A673 (cell line): ENCODE results near the gene CDC45. TPM values are rescaled to one million over a fixed set of nuclear protein-coding genes. Genes with fewer than 3 reads are reported as not detected.

Experiments
- Bru-seq: library from RNA; stranded (reverse); fragments of 400-500 nt; gene quantifications from one replicate; lab custom pipeline; 2021; lab: Mats Ljungman, UMichigan
- BruChase-seq, 2 experiments: library from RNA; stranded (reverse); fragments of 400-500 nt; gene quantifications; one replicate each; lab custom pipeline; 2021; lab: Mats Ljungman, UMichigan
- BruUV-seq: library from RNA; stranded (reverse); fragments of 400-500 nt; replicated peaks from 2 replicates; lab custom pipeline; 2021; lab: Mats Ljungman, UMichigan
- CTCF ChIA-PET: fragments of 300-600 bp; sonication (Branson Sonifier 250); formaldehyde crosslinking; loops from one replicate; lab custom pipeline; 2022; ENCODE audit warnings: antibody characterized with exemption; lab: Charles Lee
- POLR2A ChIA-PET: fragments of 300-600 bp; sonication (Branson Sonifier 250); formaldehyde crosslinking; loops from one replicate; lab custom pipeline; 2022; ENCODE audit warnings: antibody characterized with exemption; ENCODE audit not compliant: low non-redundant PET; lab: Charles Lee
- DNase-seq: peaks from one replicate; pipeline ENCODE4 v3.0.0-alpha.2; 2015; ENCODE audit warnings: low spot score
- H3K27ac ChIP-seq: fragments of 200-600 bp; sonication (generic); 2 replicates; pipeline ENCODE4 v1.5.1; 2016; ENCODE audit warnings: mixed run types, low read depth, mild to moderate bottlenecking, mixed read lengths, antibody characterized with exemption, low read length; ENCODE audit not compliant: poor library complexity, severe bottlenecking
- H3K27me3 ChIP-seq: fragments of 200-600 bp; sonication (generic); replicated peaks from 2 replicates; pipeline ENCODE4 v1.6.1; 2017; ENCODE audit warnings: mixed run types, low read depth, mild to moderate bottlenecking, mixed read lengths, antibody characterized with exemption, low read length; ENCODE audit not compliant: insufficient read depth, poor library complexity
- H3K36me3 ChIP-seq: fragments of 200-600 bp; sonication (generic); 2 replicates; pipeline ENCODE4 v1.6.1; 2016; ENCODE audit warnings: mixed run types, mild to moderate bottlenecking, mixed read lengths, antibody characterized with exemption, low read length; ENCODE audit not compliant: insufficient read depth, poor library complexity, severe bottlenecking
- H3K4me1 ChIP-seq: fragments of 200-600 bp; sonication (generic); 2 replicates; pipeline ENCODE4 v1.6.1; 2017; ENCODE audit warnings: mixed run types, mild to moderate bottlenecking, mixed read lengths, antibody characterized with exemption, low read length; ENCODE audit not compliant: insufficient read depth, poor library complexity, severe bottlenecking
- H3K4me3 ChIP-seq: fragments of 200-600 bp; sonication (generic); 2 replicates; pipeline ENCODE4 v1.5.1; 2016; ENCODE audit warnings: low read depth, mixed run types, mild to moderate bottlenecking, mixed read lengths, low read length; ENCODE audit not compliant: poor library complexity, severe bottlenecking
- H3K9me3 ChIP-seq: fragments of 200-600 bp; sonication (generic); 2 replicates; pipeline ENCODE4 v1.6.1; 2016; ENCODE audit warnings: mixed run types, low read depth, mild to moderate bottlenecking, mixed read lengths, antibody characterized with exemption, low read length; ENCODE audit not compliant: poor library complexity, severe bottlenecking
- EZH2 ChIP-seq: fragments of 200-600 bp; sonication (generic); IDR thresholded peaks from 2 replicates; pipeline ENCODE4 v1.6.1; 2017; ENCODE audit warnings: borderline replicate concordance, low read depth, mild to moderate bottlenecking, mixed read lengths, antibody characterized with exemption, low read length; ENCODE audit not compliant: poor library complexity, severe bottlenecking
- intact Hi-C: fragments of 100-400 bp; cut with micrococcal nuclease; formaldehyde crosslinking; loops from one replicate; pipeline ENCODE4 v1.10.0; 2022; ENCODE audit not compliant: unreplicated experiment
- long read RNA-seq: library from polyadenylated mRNA; stranded (forward); transcript quantifications from one replicate; pipeline ENCODE4 v2.0.0, GENCODE V29; 2022
- total RNA-seq: library from RNA; stranded (reverse); gene quantifications from 2 replicates; pipeline ENCODE4 v1.2.3, GENCODE V29; 2021
- TF ChIP-seq, protein P1 (sequence below): fragments of 300-800, 200-600 bp; sonication (generic); conservative IDR thresholded peaks from 2 replicates; pipeline ENCODE4 v1.5.1; 2017; ENCODE audit warnings: low read depth, mild to moderate bottlenecking, antibody characterized with exemption, low read length, moderate library complexity, mixed read lengths

Gene CDC45, protein sequence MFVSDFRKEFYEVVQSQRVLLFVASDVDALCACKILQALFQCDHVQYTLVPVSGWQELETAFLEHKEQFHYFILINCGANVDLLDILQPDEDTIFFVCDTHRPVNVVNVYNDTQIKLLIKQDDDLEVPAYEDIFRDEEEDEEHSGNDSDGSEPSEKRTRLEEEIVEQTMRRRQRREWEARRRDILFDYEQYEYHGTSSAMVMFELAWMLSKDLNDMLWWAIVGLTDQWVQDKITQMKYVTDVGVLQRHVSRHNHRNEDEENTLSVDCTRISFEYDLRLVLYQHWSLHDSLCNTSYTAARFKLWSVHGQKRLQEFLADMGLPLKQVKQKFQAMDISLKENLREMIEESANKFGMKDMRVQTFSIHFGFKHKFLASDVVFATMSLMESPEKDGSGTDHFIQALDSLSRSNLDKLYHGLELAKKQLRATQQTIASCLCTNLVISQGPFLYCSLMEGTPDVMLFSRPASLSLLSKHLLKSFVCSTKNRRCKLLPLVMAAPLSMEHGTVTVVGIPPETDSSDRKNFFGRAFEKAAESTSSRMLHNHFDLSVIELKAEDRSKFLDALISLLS
- total RNA-seq = 79.1 and 79.2 TPM in 2 replicates
- Bru-seq, nascent RNA = percentile 86 among the genes with signal in this experiment
- percentile 85 among the genes with signal in this experiment for BruChase-seq, experiment 1, labeled RNA remaining after a 2-hour chase
- BruChase-seq, experiment 2, labeled RNA remaining after a 6-hour chase = percentile 83 among the genes with signal in this experiment
- long read RNA-seq, transcript CDC45-202 (18 exons, 1,693 nt) = minor isoform, 26 of 228 reads
- long read RNA-seq, transcript CDC45-201 (19 exons, 1,976 nt) = major isoform, 149 of 228 reads
- long read RNA-seq, partial matches to known transcripts = 17 of 228 reads
- long read RNA-seq, other reads (novel, unspliced or antisense) = 34 of 228 reads

DNA sequence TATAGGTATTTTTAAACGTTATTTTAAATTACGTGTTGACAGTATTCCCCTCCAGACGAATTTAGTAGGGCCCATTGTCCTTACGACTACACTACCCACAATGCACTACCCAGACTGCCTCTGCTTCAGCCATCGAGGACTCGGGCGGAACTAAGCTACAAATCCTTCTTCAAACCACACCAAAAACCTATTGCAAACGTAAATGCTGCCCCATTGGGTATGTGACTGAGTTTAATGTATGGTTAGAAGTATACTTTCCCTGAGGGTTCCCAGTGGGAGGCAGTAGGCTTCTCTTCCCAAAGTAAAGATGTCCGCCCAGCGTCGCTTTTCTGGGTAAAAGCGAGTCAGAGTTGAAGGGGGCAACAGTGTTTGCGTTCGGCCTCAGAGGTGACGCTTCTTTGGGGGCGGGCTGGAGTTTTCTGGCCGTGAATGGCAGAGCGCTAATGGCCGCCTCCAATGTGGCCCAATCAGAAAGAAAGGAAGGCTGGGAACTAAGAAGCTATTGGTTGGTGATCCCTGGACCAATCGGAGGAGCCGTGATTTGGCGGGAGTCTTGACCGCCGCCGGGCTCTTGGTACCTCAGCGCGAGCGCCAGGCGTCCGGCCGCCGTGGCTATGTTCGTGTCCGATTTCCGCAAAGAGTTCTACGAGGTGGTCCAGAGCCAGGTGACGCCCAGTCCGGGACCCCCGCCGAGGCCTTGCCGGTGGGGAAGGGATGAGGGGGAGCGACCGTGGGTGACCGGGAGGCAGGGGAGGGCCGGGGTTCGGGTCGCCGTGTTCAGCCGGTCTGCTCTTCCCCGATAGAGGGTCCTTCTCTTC, at the start of gene CDC45:
CDC45 (plus strand) TSS at position 566 of the 818 bp plus-strand sequence; CDS start at position 615, 49 bp downstream.
- Histone ChIP-seq H3K36me3 (peaks cover 28% of the 10 kb centered on the region), H3K4me3 (peak within 1 kb of the TSS; percentile 75), H3K9me3 (no peaks in the 10 kb centered on the region), H3K27me3 (no peaks in the 10 kb centered on the region), H3K4me1 (peaks cover 9% of the 10 kb centered on the region), H3K27ac (peak within 1 kb of the TSS; percentile 99)
- DNase-seq = peak; percentile 99
- TF ChIP-seq EZH2 = no peak
- TF ChIP-seq, protein P1, sequence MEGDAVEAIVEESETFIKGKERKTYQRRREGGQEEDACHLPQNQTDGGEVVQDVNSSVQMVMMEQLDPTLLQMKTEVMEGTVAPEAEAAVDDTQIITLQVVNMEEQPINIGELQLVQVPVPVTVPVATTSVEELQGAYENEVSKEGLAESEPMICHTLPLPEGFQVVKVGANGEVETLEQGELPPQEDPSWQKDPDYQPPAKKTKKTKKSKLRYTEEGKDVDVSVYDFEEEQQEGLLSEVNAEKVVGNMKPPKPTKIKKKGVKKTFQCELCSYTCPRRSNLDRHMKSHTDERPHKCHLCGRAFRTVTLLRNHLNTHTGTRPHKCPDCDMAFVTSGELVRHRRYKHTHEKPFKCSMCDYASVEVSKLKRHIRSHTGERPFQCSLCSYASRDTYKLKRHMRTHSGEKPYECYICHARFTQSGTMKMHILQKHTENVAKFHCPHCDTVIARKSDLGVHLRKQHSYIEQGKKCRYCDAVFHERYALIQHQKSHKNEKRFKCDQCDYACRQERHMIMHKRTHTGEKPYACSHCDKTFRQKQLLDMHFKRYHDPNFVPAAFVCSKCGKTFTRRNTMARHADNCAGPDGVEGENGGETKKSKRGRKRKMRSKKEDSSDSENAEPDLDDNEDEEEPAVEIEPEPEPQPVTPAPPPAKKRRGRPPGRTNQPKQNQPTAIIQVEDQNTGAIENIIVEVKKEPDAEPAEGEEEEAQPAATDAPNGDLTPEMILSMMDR = no peak
- intact Hi-C loops = loop anchor here (2.0 kb wide), 1 partner anchor 47 kb away; the partner anchor contains the start of gene MRPL40
- no TSS peak for BruUV-seq
- ChIA-PET CTCF (interaction anchor here (0.7 kb wide), 1 partner anchor 150 kb away, joined by 4 read pairs; no protein-coding TSS in a partner anchor), POLR2A (no interaction called here)

DNA sequence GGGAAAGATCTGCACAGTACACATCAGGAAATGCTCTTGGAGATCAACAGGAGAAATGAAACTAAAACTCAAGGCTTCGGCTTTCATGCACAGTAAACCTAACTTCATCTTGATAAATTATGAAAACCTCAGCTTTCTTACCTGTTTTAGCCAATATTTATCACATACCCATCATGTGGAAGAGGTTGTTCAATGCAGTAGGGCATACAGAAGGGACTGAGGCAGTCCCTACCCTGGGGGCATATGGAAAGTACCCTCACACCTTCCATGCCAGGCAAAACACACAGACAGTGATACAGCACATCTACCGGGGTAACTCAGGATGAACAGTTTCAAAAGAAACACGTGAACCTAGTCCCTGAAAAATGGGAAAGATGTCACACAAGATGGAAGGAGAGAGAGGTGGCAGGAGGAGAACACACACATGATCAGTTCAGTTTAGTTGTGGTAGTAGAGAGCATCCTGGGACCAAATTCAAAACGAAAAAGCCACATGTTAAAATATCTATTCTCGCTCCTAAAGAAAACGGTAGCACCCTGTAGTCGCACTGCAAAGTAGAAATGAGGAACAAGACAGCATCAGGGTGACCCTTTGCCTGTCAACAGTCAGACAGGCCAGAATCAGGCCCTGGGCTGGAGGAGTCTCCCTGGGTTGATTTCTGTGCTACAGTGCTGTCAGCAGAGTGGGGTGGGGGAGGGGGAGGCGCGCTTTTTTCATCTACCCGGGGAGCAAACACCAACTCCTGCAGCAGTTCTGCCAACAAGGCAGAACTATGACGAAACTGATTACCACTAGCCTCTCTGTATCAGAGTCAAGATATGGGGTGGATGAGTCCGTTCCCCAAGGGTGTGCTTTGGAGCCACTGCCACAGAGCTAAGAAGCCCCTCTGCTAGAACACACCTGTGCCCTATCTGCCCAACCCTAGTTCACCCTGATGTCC, 49.5 kb upstream of the CDC45 start:
- Histone ChIP-seq H3K4me1 (no peaks in the 10 kb centered on the region), H3K4me3 (peak overlapping the region; percentile 89), H3K27me3 (no peaks in the 10 kb centered on the region), H3K9me3 (no peaks in the 10 kb centered on the region), H3K36me3 (peaks cover under 1% of the 10 kb centered on the region), H3K27ac (peak overlapping the region; percentile 86)
- CTCF ChIA-PET = no interaction called here
- no TSS peak for BruUV-seq
- DNase-seq = peak; percentile 67
- intact Hi-C loops = loop anchor here (5.0 kb wide), 1 partner anchor 287 kb away; no protein-coding TSS in a partner anchor
- POLR2A ChIA-PET = no interaction called here
- no peak for TF ChIP-seq EZH2
- TF ChIP-seq, protein P1 = no peak
